GM18511 (cell line): ENCODE measurements around the gene ZMYND15.
"Not testable (repeated sequence)": the region's sequence is repeated elsewhere in the genome, so short reads cannot be mapped to it uniquely, and the experiment has no call there.

Experiments used
- ATAC-seq: cut with Tn5 transposase; IDR thresholded peaks from one replicate; pipeline ENCODE4 v1.9.1; 2021; ENCODE audit warnings: mild to moderate bottlenecking, moderate library complexity; ENCODE audit not compliant: unreplicated experiment

The ZMYND15 gene, protein sequence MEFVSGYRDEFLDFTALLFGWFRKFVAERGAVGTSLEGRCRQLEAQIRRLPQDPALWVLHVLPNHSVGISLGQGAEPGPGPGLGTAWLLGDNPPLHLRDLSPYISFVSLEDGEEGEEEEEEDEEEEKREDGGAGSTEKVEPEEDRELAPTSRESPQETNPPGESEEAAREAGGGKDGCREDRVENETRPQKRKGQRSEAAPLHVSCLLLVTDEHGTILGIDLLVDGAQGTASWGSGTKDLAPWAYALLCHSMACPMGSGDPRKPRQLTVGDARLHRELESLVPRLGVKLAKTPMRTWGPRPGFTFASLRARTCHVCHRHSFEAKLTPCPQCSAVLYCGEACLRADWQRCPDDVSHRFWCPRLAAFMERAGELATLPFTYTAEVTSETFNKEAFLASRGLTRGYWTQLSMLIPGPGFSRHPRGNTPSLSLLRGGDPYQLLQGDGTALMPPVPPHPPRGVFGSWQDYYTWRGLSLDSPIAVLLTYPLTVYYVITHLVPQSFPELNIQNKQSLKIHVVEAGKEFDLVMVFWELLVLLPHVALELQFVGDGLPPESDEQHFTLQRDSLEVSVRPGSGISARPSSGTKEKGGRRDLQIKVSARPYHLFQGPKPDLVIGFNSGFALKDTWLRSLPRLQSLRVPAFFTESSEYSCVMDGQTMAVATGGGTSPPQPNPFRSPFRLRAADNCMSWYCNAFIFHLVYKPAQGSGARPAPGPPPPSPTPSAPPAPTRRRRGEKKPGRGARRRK

DNA sequence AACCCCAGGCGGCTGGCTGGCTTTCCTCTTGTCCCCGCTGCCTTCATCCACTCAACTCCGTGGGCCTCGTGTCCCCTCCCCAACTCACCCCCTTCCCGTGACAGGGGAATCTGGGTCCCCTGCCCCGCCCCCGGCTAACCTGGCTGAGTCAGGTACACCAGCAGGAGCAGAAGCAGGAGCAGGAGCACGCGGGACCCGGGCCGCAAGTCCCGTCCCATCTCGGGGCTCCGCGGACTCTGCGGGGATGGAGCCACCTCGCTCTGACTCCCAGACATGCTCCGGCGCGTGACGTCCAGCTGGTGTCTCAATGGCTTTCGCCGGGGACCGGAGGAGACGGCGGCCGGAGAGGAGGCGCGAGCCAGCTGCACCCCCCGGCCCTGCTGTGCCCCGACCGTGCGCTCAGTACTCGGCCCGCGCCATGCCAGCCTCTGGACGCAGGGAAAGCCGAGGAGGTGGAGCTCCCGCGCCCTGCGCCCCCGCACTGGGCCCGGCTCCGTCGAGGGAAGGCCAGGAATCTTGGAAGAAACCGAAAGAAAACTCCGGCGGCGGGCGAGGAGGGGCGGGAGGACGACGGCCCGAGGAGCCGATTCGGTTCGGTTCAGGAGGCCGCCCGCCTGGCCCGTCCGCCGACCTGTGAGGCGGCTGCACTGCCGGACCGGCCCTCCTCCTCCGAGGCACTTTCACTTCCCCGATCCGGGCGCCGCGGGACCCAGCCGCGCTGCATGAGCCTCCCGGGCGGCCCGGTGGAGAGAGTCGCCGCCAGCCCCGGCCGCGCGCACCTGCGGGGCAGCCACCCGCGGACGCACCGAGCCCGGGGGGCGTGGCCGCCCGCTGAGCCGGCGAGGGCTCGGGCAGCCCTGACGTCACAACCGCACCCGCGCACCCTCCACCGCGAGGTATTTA is at the start of gene ZMYND15, which contains the start of gene CXCL16:
Gene ZMYND15, plus strand, starts transcription at position 712 of the 903 bp plus-strand sequence. CDS start 716 bp downstream, outside the sequence.
Gene CXCL16, minus strand, starts transcription at position 807 of the 903 bp plus-strand sequence. Its CDS starts 589 bp downstream, at position 218.
- peak; percentile 39 for ATAC-seq

DNA sequence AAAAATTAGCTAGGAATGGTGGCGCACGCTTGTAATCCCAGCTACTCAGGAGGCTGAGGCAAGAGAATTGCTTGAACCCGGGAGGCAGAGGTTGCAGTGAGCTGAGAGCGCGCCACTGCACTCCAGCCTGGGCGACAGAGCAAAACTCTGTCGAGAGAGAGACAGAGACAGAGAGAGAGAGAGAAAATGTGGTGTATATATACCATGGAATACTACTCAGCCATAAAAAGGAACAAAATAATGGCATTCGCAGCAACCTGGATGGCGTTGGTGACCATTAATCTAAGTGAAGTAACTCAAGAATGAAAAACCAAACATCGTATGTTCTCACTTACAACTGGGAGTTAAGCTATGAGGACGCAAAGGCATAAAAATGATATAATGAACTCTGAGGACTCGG is 49.8 kb upstream of the ZMYND15 start:
- not testable (repeated sequence) for ATAC-seq

DNA sequence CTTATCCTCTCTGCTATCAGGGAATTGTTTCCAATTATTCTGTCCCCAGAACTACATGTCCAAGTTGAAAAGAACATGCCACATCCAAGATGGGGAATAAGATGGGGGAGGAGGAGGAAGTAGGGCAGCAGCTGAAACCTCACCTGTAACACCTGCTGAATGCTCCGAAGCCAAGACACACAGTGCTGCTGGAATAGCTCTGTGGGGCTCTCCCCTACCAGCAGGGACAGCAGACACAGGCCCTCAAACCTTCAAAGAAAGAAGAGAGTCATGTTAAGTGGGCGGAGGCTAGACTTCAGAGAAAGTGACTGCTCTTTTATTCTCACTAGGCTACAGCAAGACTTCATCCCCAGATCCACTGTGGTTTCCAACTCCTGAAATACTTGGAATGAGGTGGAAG is 48.9 kb upstream of the ZMYND15 start:
- ATAC-seq: no peak

DNA sequence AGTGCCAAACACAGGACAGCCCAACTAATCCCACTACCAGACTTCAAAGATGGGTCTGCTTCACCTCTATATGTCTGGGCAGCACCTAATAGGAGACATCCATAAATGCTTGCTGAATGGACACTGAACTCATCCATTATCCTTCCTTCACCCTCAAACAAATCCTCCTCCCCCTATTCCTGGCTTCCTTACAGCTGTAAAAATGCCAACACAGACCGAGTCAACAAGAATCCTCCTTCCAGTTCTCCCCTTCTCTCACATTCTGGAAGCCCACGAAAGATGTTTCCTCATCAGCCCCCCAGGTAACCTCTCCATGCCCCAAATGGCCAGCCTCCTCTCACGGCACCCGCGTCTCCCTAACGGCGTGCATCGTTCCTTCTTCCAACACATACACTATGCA is 47.9 kb upstream of the ZMYND15 start:
- ATAC-seq: no peak

DNA sequence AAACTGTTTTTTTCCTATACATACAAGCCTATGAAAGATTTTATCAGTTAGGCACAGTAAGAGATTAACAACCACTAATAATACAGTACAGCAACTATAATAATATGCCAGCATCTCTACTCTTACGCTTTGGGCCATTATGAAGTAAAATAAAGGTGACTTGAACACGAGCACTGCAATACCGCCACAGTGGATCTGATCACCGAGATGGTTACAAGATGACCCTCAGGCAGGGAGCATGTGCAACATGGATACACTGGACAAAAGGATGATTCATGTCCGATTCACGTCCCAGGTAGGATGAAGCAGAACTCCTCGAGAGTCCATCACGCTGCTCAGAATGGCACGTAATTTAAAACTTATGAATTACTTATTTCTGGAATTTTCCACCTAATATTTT is 46.2 kb upstream of the ZMYND15 start:
- no peak for ATAC-seq

DNA sequence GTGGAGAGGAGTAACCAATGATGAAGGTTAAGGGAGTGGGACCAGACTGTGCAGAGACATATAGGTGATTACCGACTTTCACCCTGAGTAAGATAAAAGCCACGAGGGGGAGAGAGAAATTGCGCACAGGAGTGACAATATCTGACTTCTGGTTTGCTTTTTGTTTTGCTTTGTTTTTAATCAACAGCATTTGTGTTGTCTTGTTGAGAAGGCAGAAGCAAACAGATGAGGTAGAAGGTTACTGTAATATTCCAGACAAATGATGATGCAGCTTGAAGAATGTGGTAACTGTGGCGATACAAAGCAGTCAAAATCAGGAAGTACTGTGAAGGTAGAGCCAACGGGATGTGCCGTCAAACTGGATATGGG is 43.2 kb upstream of the ZMYND15 start:
- ATAC-seq: no peak

DNA sequence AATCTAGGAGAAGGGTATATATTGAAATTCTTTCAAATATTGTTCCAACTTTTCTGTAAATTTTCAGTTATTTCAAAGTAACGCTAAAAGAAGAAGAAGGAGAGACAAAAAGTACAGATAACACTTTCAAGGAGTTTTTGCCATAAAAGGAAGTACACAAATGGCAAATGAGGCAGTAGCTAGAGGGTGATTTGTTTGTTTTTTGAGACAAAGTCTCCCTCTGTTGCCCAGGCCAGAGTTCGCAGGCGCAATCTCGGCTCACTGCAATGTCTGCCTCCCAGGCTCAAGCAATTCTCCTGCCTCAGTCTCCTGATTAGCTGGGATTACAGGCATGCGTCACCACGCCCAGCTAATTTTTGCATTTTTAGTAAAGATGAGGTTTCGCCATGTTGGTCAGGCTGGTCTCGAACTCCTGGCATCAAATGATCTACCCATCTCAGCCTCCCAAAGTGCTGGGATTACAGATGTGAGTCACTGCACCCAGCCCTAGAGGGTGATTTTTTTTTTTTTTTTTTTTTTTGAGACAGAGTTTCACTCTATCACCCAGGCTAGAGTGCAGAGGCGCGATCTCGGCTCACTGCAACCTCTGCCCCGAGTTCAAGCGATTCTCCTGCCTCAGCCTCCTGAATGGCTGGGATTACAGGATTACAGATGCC is 40.1 kb upstream of the ZMYND15 start:
- ATAC-seq: not testable (repeated sequence)

DNA sequence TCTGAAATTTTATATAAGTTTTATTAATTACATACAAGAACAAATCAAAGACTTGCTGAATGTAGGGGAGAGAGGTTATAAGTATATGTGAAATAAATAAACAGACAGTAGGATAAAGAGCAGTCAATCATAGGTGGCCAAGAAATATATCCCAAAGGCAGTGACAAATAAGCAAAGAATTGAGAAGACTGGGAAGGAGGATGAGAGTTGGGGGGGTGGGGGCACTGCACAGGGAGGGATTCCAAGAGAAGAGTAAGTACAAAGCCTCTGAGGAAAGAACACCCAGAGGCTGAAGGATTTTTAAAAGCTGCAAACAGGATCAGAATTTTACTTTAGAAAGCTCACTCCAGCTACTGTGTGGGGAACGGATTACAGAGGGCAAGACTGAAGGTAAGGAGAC is 38.5 kb upstream of the ZMYND15 start:
- no peak for ATAC-seq

DNA sequence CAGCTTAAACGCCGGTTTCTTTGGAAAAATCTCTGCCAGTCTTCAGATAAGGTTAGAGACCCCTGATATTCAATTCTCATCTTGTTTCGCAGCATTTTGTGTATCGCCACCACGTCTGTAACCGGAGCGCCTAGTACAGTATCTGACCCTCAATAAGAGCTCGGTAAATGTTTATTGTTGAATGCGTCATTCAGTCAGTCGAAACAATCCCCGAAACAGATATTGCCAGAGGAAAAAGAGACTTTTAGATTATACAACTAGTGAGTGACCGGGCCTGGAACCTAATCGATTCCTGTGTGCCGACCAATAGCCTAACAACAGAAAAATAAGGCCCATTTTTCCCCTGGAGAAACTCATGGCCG is 36.3 kb upstream of the ZMYND15 start:
- no peak for ATAC-seq

DNA sequence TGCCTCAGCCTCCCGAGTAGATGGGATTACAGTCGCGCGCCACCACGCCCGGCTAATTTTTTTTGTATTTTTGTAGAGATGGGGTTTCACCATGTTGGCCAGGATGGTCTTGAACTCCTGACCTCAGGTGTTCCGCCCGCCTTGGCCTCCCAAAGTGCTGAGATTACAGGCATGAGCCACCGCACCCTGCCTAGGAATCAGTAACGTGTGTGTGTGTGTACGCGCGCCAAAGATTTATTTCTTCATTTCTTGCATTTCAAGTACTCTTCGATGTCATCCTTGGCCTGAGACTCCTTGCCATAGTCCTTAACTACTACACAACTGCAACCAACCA is 35.1 kb upstream of the ZMYND15 start:
- ATAC-seq: not testable (repeated sequence)

DNA sequence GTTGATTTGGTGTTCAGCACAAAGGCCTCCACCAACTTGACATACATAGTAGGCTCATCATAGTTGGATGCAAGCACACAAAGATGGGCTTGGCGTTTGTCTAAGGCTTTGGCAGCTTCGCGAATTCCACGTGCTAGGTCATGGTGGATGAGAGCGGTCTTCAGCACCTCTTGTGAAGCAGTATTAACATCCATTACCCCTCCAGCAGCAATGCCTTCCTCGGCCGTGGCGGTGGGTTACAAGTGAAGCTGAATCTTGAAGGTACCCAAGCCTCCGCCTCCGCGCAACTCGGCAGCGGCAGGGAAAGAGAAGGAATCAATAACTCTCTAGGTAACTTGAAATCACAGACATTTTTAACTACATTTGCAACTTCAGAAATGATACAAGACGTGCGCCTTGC is 34.6 kb upstream of the ZMYND15 start:
- ATAC-seq: no peak

DNA sequence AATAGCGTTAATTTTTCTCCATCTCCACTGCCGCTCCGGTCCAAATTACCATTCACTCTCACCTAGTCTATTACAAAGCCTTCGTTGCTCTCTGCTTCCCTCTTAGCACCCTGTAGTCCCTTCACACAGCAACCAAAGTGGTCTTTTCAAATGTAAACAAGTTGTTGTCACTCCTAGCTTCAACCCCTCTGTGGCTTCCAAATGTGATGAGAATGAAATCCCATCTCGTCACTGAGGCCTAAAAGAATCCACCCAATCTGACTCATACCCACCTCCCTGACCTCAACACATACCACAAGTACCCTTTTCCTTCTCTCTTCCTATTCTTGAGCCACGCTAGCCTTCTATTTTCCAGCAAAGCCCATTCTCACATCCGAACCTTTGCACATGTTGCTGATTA is 33.5 kb upstream of the ZMYND15 start:
- no peak for ATAC-seq

DNA sequence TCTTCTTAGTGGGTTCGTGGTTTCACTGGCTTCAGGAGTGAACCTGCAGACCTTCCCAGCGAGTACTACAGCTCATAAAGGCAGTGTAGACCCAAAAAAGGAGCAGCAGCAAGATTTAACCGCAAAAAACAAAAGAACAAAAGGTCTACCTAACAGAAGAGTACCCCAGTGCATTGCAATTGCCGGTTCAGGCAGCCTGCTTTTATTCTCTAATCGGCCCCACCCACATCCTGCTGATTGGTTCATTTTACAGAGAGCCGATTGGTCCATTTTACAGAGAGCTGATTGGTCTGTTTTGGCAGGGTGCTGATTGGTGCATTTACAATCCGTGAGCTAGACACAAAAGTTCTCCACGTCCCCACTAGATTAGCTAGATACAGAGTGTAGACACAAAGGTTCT is 31.2 kb upstream of the ZMYND15 start:
- no peak for ATAC-seq

DNA sequence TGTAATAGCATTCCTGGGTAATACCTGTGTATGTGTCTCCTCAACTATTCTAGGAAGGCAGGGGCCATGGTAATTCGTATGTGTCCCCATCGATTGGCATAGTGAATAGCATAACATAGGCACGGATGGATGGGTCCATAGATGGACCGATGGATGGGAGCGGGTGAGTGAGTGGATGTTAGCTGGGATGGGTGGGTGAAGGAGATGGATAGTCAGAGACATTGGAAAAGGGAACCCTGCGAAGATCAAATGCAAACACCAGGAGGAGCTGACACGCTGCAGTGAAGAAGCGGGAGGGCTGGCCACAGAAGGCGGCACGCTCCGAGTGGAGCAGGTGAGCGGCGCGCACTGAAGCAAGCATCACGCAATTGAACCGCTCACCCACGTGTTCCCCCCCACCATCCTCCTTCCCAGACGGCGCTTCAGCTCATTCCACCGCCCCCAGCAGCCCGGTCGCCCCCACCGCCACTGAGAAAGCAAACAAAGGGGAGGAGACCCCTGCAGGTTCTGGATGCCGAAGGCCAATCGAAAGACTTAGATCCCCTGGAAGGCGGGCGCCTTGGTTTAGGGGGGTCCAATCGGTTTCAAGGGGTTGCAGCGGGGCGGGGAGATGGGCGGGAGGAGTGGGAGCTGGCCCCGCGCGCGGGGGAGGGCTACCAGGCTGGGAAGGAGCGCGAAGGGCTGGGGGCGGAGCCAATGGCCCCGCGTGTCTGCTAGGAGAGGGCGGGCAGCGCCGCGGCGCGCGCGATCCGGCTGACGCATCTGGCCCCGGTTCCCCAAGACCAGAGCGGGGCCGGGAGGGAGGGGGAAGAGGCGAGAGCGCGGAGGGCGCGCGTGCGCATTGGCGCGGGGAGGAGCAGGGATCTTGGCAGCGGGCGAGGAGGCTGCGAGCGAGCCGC is 29.6 kb upstream of the ZMYND15 start, which contains the start of gene ARRB2:
Gene ARRB2, plus strand, starts transcription at position 839 of the 899 bp plus-strand sequence. CDS start 90 bp downstream, outside the sequence.
- peak; percentile 76 for ATAC-seq

DNA sequence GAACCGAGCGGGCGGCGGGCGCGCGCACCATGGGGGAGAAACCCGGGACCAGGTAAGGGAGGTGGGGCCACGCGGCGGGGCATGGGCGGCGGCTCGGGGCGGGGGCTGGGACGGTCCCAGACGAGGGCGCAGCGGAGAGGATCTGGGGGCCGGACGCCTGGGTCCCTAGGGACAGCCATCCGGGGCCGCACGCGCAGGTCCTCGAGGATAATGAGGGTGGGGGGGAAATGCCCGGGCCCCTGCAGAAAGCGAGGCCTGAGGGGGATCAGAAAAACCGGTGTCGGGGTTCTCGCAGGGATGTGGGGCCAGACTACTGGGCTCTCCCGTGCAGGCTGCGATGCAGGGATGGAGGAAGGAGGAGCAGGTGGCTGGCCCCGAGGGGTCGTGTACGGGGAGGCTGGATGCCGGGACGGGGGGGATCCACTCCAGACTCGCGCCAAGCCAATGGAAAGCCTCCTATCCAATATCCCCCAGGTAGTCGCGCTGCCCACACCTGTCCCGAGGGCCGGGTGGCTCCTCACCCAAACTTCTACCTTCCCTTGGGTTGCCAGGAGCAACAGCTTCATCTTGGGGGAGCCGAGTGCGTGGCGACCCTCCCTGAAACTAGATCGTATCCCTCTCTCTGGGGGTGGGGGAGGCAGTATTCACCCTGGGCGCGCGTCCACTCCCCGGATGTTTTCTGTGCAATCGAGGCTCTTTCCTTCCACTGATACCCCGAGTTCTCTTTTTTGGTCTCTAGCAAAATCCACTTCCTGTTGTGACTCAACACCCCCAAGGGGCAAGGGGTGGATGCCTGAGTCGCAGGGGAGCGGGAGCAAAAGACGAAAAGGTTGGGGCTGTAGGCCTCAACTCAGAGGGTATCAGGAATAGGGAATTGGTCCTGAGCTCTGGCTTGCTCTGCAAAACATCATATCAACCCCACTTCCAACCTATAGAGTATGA is 28.7 kb upstream of the ZMYND15 start:
- ATAC-seq: no peak

DNA sequence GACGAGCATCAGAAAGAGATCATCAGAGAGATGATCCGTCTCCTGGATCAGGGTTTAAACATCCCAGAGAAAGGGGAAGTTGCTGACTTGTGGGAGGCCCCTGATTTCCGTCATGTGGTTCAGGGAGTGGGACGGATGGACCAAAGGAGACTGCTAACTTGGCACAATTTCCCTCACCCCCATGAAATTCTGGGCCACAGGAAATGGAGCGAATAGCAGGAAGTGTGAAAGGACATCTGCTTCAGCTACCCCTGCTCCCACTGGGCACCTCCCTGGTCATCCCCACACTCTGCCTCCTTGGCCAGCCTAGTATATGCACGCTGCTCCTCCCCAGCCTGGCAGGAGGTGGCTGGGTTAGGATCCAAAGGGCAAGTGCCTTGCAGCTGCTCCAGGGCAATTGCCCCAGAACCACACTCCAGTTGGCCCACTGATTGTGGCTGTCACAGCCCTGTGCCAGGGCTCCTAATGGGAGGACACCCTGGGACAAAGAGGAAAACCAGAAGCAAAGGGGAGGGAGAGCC is 27.9 kb upstream of the ZMYND15 start:
- ATAC-seq: no peak

DNA sequence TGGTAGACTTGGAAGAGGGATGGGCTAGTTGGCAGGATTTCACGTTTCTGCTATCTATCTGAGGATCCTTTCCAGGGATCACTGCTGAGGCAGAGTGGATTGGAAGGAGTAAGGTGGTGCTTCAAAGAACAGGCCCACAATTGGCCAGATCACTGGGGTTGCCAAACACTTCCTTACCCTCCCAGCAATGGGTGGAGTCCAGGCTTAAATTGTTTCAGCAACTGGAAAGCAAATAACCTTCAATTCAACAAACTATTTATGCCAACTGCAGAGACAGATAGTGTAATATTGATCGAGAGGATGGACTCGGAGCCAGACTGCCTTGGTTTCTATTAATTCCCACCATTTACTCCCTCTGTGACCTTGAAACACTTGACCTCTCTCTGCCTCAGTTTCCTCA is 27.1 kb upstream of the ZMYND15 start:
- ATAC-seq: no peak

DNA sequence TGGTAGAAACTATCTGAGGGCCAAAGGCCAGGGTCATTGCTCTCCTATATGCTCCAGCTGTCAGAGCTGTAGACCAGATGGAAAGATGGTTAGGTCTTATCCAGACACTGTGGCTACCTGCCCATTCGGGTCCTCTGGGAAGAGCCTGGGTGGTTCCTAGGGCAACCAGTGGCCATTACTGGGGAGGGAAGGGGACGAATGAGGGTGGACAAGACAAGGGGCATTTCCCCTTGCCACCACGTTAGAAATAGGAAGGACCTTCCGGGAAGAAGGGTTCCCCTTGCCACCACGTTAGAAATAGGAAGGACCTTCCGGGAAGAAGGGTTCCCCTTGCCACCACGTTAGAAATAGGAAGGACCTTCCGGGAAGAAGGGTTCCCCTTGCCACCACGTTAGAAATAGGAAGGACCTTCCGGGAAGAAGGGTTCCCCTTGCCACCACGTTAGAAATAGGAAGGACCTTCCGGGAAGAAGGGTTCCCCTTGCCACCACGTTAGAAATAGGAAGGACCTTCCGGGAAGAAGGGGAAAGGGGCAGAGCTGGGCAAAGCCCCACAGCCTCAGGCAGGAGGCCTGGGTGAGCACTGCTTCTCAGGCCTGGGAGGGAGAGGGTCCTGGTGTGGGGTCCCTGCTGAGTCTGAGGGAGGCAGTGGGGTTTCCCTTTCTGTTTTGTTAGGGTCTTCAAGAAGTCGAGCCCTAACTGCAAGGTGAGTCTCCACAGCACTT is 25.1 kb upstream of the ZMYND15 start:
- ATAC-seq: not testable (repeated sequence)
